Mesenchymal stem cell (in vitro differentiated cells and primary cell): Measurements from ENCODE around the gene RPS6KA2.
A peak's percentile ranks its signal among the peaks of the same experiment; 100 is the strongest.

Experiments
- DNase-seq: peaks from one replicate; pipeline ENCODE4 v3.0.0-alpha.2; 2013
- H2AFZ ChIP-seq: one replicate; pipeline ENCODE4 v1.6.1; 2013; ENCODE audit warnings: low read depth, mild to moderate bottlenecking, control low read depth, inconsistent platforms, low read length, moderate library complexity
- H2AK5ac ChIP-seq: 2 replicates; pipeline ENCODE4 v1.6.1; 2013; ENCODE audit warnings: low read length, moderate library complexity, mild to moderate bottlenecking, inconsistent platforms; ENCODE audit not compliant: severe bottlenecking
- H2BK120ac ChIP-seq: one replicate; pipeline ENCODE4 v1.6.1; 2013; ENCODE audit warnings: low read depth, mild to moderate bottlenecking, inconsistent platforms, low read length, moderate library complexity
- H2BK12ac ChIP-seq, 2 experiments: one replicate each; pipeline ENCODE4 v1.6.1; 2013; ENCODE audit warnings: inconsistent platforms in 2 of 2, low read length in 2 of 2, mild to moderate bottlenecking in 2 of 2, moderate library complexity in 2 of 2, control low read depth in 1 of 2
- H2BK15ac ChIP-seq: one replicate; pipeline ENCODE4 v1.6.1; 2013; ENCODE audit warnings: mild to moderate bottlenecking, low read depth, inconsistent platforms; ENCODE audit not compliant: poor library complexity, severe bottlenecking
- H2BK5ac ChIP-seq: 2 replicates; pipeline ENCODE4 v1.6.1; 2013; ENCODE audit warnings: low read depth, mild to moderate bottlenecking, low read length, control low read depth, inconsistent platforms; ENCODE audit not compliant: poor library complexity, severe bottlenecking
- H3K14ac ChIP-seq, 2 experiments: one replicate each; pipeline ENCODE4 v1.6.1; 2013; ENCODE audit warnings: inconsistent platforms in 2 of 2, low read length in 2 of 2, control low read depth in 1 of 2, mild to moderate bottlenecking in 1 of 2, moderate library complexity in 1 of 2
- H3K18ac ChIP-seq, 2 experiments: one replicate each; pipeline ENCODE4 v1.6.1; 2013; ENCODE audit warnings: inconsistent platforms in 2 of 2, low read length in 2 of 2, control low read depth in 1 of 2, low read depth in 1 of 2, mild to moderate bottlenecking in 1 of 2
- H3K23ac ChIP-seq, 2 experiments: one replicate each; pipeline ENCODE4 v1.6.1; 2013; ENCODE audit warnings: inconsistent platforms in 2 of 2, low read length in 2 of 2, mild to moderate bottlenecking in 2 of 2, moderate library complexity in 2 of 2, control low read depth in 1 of 2
- H3K27ac ChIP-seq: 2 replicates; pipeline ENCODE4 v1.5.1; 2013; ENCODE audit warnings: mild to moderate bottlenecking, moderate library complexity, low read length, control low read depth, inconsistent platforms; ENCODE audit not compliant: poor library complexity, severe bottlenecking
- H3K27me3 ChIP-seq, 2 experiments: 2 replicates each; pipeline versions ENCODE4 v1.6.1 to v1.7.0; 2013; ENCODE audit warnings: low read length in 2 of 2, mild to moderate bottlenecking in 2 of 2, moderate library complexity in 2 of 2, control low read depth in 1 of 2, inconsistent platforms in 1 of 2; ENCODE audit not compliant: control insufficient read depth in 1 of 2, insufficient read depth in 1 of 2
- H3K36me3 ChIP-seq, 2 experiments: 2 replicates each; pipeline versions ENCODE4 v1.6.1 to v1.7.0; 2013; ENCODE audit warnings: low read length in 2 of 2, control low read depth in 1 of 2, inconsistent platforms in 1 of 2, low read depth in 1 of 2, mild to moderate bottlenecking in 1 of 2; ENCODE audit not compliant: insufficient read depth in 2 of 2, control insufficient read depth in 1 of 2
- H3K4ac ChIP-seq, 2 experiments: one replicate each; pipeline ENCODE4 v1.6.1; 2013; ENCODE audit warnings: inconsistent platforms in 2 of 2, low read length in 2 of 2, mild to moderate bottlenecking in 2 of 2, moderate library complexity in 2 of 2, control low read depth in 1 of 2, low read depth in 1 of 2
- H3K4me1 ChIP-seq: 2 replicates; pipeline ENCODE4 v1.6.1; 2013; ENCODE audit warnings: low read depth, low read length, control low read depth; ENCODE audit not compliant: control insufficient read depth, insufficient read depth
- H3K4me2 ChIP-seq: 2 replicates; pipeline ENCODE4 v1.6.1; 2013; ENCODE audit warnings: low read length, mild to moderate bottlenecking, inconsistent platforms; ENCODE audit not compliant: poor library complexity, severe bottlenecking
- H3K4me3 ChIP-seq, 2 experiments: 2 replicates each; pipeline versions ENCODE4 v1.5.1 to v1.7.0; 2013; ENCODE audit warnings: low read length in 2 of 2, mild to moderate bottlenecking in 2 of 2, control low read depth in 1 of 2, low read depth in 1 of 2; ENCODE audit not compliant: insufficient read depth in 1 of 2
- H3K79me1 ChIP-seq: replicated peaks from 2 replicates; pipeline ENCODE4 v1.6.1; 2013; ENCODE audit warnings: mild to moderate bottlenecking, control low read depth, low read length, inconsistent platforms; ENCODE audit not compliant: poor library complexity, severe bottlenecking
- H3K9ac ChIP-seq: 2 replicates; pipeline ENCODE4 v1.7.0; 2013; ENCODE audit warnings: mild to moderate bottlenecking, low read length, moderate library complexity
- H3K9me3 ChIP-seq: 2 replicates; pipeline ENCODE4 v1.7.0; 2013; ENCODE audit warnings: mild to moderate bottlenecking, low read length; ENCODE audit not compliant: control insufficient read depth
- H4K8ac ChIP-seq: one replicate; pipeline ENCODE4 v1.6.1; 2013; ENCODE audit warnings: inconsistent platforms, mild to moderate bottlenecking, low read length, moderate library complexity
- H4K91ac ChIP-seq: one replicate; pipeline ENCODE4 v1.6.1; 2013; ENCODE audit warnings: mild to moderate bottlenecking, low read length, inconsistent platforms
- whole genome bisulfite sequencing: methylation state at CpG from one replicate; pipeline ENCODE4 v1.1.7; 2013; ENCODE audit warnings: mixed read lengths; 5-methylcytosine and 5-hydroxymethylcytosine counted together

Gene RPS6KA2

GRCh38 chr6:166434336-166434735 lies 192.7 kb downstream of the RPS6KA2 start:
- WGBS = 98% methylated on average over 2 of the region's 5 CpGs
- no peak overlapping the region for H3K18ac ChIP-seq

GRCh38 chr6:166433096-166433495 lies 194.0 kb downstream of the RPS6KA2 start:
- 89% methylated on average over 10 of the region's 10 CpGs for WGBS
- H3K4me1 ChIP-seq = no peaks in the 10 kb centered on the region
- H2AFZ ChIP-seq = no peak overlapping the region

More at GRCh38 chr6:166434336-166434735, 192.7 kb downstream of the RPS6KA2 start:
- no peak overlapping the region for H2BK5ac ChIP-seq
- no peak overlapping the region for H3K4me2 ChIP-seq
- DNase-seq = no peak
- H3K27ac ChIP-seq = no peak overlapping the region
- no peak overlapping the region for H2AFZ ChIP-seq
- H3K4me3 ChIP-seq = no peak overlapping the region
- no peak overlapping the region for H2BK15ac ChIP-seq
- no peak overlapping the region for H3K14ac ChIP-seq
- H2BK120ac ChIP-seq = no peak overlapping the region
- no peak overlapping the region for H3K4ac ChIP-seq
- H3K9ac ChIP-seq = no peak overlapping the region
- H2BK12ac ChIP-seq = no peak overlapping the region
- H4K91ac ChIP-seq = no peak overlapping the region
- peaks cover 0 to 12% of the 10 kb centered on the region in 2 experiments for H3K36me3 ChIP-seq
- H3K27me3 ChIP-seq = no peaks in the 10 kb centered on the region
- no peak overlapping the region for H4K8ac ChIP-seq
- H2AK5ac ChIP-seq = no peak overlapping the region
- no peak overlapping the region for H3K23ac ChIP-seq
- H3K9me3 ChIP-seq = no peaks in the 10 kb centered on the region
- H3K4me1 ChIP-seq = no peaks in the 10 kb centered on the region
- H3K79me1 ChIP-seq = no peaks in the 10 kb centered on the region

GRCh38 chr6:166430269-166430668 lies 196.8 kb downstream of the RPS6KA2 start:
- no peak overlapping the region for H3K4me2 ChIP-seq
- H2BK5ac ChIP-seq = no peak overlapping the region
- no peak for DNase-seq
- H3K4me1 ChIP-seq = no peaks in the 10 kb centered on the region
- peaks cover 0 to 12% of the 10 kb centered on the region in 2 experiments for H3K36me3 ChIP-seq
- H3K27ac ChIP-seq = no peak overlapping the region
- no peak overlapping the region for H3K18ac ChIP-seq
- H3K9me3 ChIP-seq = no peaks in the 10 kb centered on the region
- no peak overlapping the region for H2AK5ac ChIP-seq
- H2BK120ac ChIP-seq = no peak overlapping the region
- no peak overlapping the region for H2BK12ac ChIP-seq
- H2BK15ac ChIP-seq = no peak overlapping the region
- no peak overlapping the region for H3K14ac ChIP-seq
- H4K8ac ChIP-seq = no peak overlapping the region
- H3K79me1 ChIP-seq = no peaks in the 10 kb centered on the region
- no peak overlapping the region for H3K9ac ChIP-seq
- over 99% methylated on average over 11 of the region's 17 CpGs for WGBS
- H3K23ac ChIP-seq = no peak overlapping the region
- H3K4me3 ChIP-seq = no peak overlapping the region
- H3K4ac ChIP-seq = no peak overlapping the region
- no peak overlapping the region for H4K91ac ChIP-seq
- H2AFZ ChIP-seq = no peak overlapping the region
- no peaks in the 10 kb centered on the region for H3K27me3 ChIP-seq

More at GRCh38 chr6:166433096-166433495, 194.0 kb downstream of the RPS6KA2 start:
- Histone ChIP-seq H3K4me3 (no peak overlapping the region), H2BK120ac (no peak overlapping the region), H2BK15ac (no peak overlapping the region), H3K9me3 (no peaks in the 10 kb centered on the region), H3K36me3 (peaks cover 0 to 12% of the 10 kb centered on the region in 2 experiments), H3K4ac (no peak overlapping the region), H2BK12ac (no peak overlapping the region), H4K91ac (no peak overlapping the region), H3K14ac (no peak overlapping the region), H3K18ac (no peak overlapping the region), H2AK5ac (no peak overlapping the region), H3K79me1 (no peaks in the 10 kb centered on the region), H3K23ac (no peak overlapping the region), H3K27me3 (no peaks in the 10 kb centered on the region), H3K4me2 (no peak overlapping the region), H4K8ac (peak overlapping the region; percentile 13), H2BK5ac (no peak overlapping the region), H3K27ac (no peak overlapping the region), H3K9ac (no peak overlapping the region)
- DNase-seq = no peak

GRCh38 chr6:166424431-166424830 lies 202.6 kb downstream of the RPS6KA2 start:
- DNase-seq = no peak
- H3K23ac ChIP-seq = no peak overlapping the region
- H3K4me1 ChIP-seq = peaks cover 12% of the 10 kb centered on the region
- H3K79me1 ChIP-seq = no peaks in the 10 kb centered on the region
- no peak overlapping the region for H4K91ac ChIP-seq
- peaks cover 4 to 20% of the 10 kb centered on the region in 2 experiments for H3K36me3 ChIP-seq
- H3K14ac ChIP-seq = no peak overlapping the region
- no peaks in the 10 kb centered on the region for H3K9me3 ChIP-seq
- H3K9ac ChIP-seq = no peak overlapping the region
- WGBS = 90% methylated on average over 12 of the region's 12 CpGs
- no peak overlapping the region for H3K4me3 ChIP-seq
- H3K27me3 ChIP-seq = no peaks in the 10 kb centered on the region
- H3K27ac ChIP-seq = no peak overlapping the region
- no peak overlapping the region for H2AFZ ChIP-seq
- H2BK12ac ChIP-seq = no peak overlapping the region
- no peak overlapping the region for H2BK120ac ChIP-seq
- H3K4me2 ChIP-seq = no peak overlapping the region
- H2BK15ac ChIP-seq = no peak overlapping the region
- H4K8ac ChIP-seq = peak overlapping the region; percentile 60
- no peak overlapping the region for H2AK5ac ChIP-seq
- no peak overlapping the region for H3K4ac ChIP-seq
- H3K18ac ChIP-seq = no peak overlapping the region
- H2BK5ac ChIP-seq = no peak overlapping the region
